Liver (tissue), 9 donors: ENCODE data around the gene ECHS1. TPM values are rescaled to one million over a fixed set of nuclear protein-coding genes. Genes with fewer than 3 reads are reported as not detected.

Experiments used
- DNase-seq: peaks from one replicate; pipeline ENCODE4 v3.0.0-alpha.2; 2017; ENCODE audit warnings: low spot score
- H3K27ac ChIP-seq, 2 donors: one replicate each; pipeline ENCODE4 v1.7.0; 2013; ENCODE audit warnings: inconsistent platforms in 2 of 2, low read length in 2 of 2, control low read depth in 1 of 2, low read depth in 1 of 2, mild to moderate bottlenecking in 1 of 2
- H3K27me3 ChIP-seq, 4 donors: one replicate each; pipeline versions ENCODE4 v1.6.1 to v1.7.0; 2013; ENCODE audit warnings: low read length in 3 of 4, inconsistent platforms in 1 of 4, mild to moderate bottlenecking in 1 of 4, moderate library complexity in 1 of 4; ENCODE audit not compliant: control insufficient read depth in 4 of 4, insufficient read depth in 4 of 4
- H3K36me3 ChIP-seq, 4 donors: one replicate each; pipeline versions ENCODE4 v1.6.1 to v1.7.0; 2013; ENCODE audit warnings: low read length in 3 of 4, mild to moderate bottlenecking in 3 of 4, low read depth in 1 of 4, moderate library complexity in 1 of 4; ENCODE audit not compliant: control insufficient read depth in 4 of 4, insufficient read depth in 3 of 4
- H3K4me1 ChIP-seq, 4 donors: one replicate each; pipeline versions ENCODE4 v1.6.1 to v1.7.0; 2013; ENCODE audit warnings: low read length in 3 of 4, mild to moderate bottlenecking in 3 of 4, moderate library complexity in 1 of 4; ENCODE audit not compliant: control insufficient read depth in 4 of 4, insufficient read depth in 4 of 4
- H3K4me3 ChIP-seq, 3 donors: one replicate each; pipeline versions ENCODE4 v1.6.1 to v1.7.0; 2013; ENCODE audit warnings: low read length in 3 of 3, control low read depth in 1 of 3, low read depth in 1 of 3, mild to moderate bottlenecking in 1 of 3
- H3K9ac ChIP-seq, 2 donors: one replicate each; pipeline ENCODE4 v1.7.0; 2013; ENCODE audit warnings: low read length in 2 of 2, mild to moderate bottlenecking in 2 of 2, moderate library complexity in 2 of 2, control low read depth in 1 of 2, low read depth in 1 of 2
- H3K9me3 ChIP-seq, 4 donors: one replicate each; pipeline versions ENCODE4 v1.6.1 to v1.7.0; 2013; ENCODE audit warnings: low read length in 3 of 4; ENCODE audit not compliant: control insufficient read depth in 4 of 4
- ATF3 ChIP-seq: IDR thresholded peaks from 2 replicates; pipeline ENCODE4 v1.6.1; 2016; ENCODE audit warnings: antibody characterized with exemption
- FOXA1 ChIP-seq: IDR thresholded peaks from 2 replicates; pipeline ENCODE4 v1.6.1; 2016; ENCODE audit warnings: antibody characterized with exemption
- FOXA2 ChIP-seq: IDR thresholded peaks from 2 replicates; pipeline ENCODE4 v1.6.1; 2016; ENCODE audit warnings: antibody characterized with exemption
- GABPA ChIP-seq, 2 donors: IDR thresholded peaks in 1 of 2; conservative IDR thresholded peaks in 1 of 2; 2 replicates each; pipeline ENCODE4 v1.6.1; 2016; ENCODE audit warnings: antibody characterized with exemption in 2 of 2, mild to moderate bottlenecking in 1 of 2, moderate library complexity in 1 of 2
- HNF4A ChIP-seq, 2 donors: conservative IDR thresholded peaks; 2 replicates each; pipeline ENCODE4 v1.6.1; 2016; ENCODE audit warnings: antibody characterized with exemption in 2 of 2, mild to moderate bottlenecking in 2 of 2
- HNF4G ChIP-seq: IDR thresholded peaks from 2 replicates; pipeline ENCODE4 v1.6.1; 2016; ENCODE audit warnings: antibody characterized with exemption
- MAX ChIP-seq: IDR thresholded peaks from 2 replicates; pipeline ENCODE4 v1.6.1; 2016; ENCODE audit warnings: antibody characterized with exemption
- NR2F2 ChIP-seq: IDR thresholded peaks from 2 replicates; pipeline ENCODE4 v1.6.1; 2016; ENCODE audit warnings: antibody characterized with exemption
- RAD21 ChIP-seq, 2 donors: IDR thresholded peaks; 2 replicates each; pipeline ENCODE4 v1.6.1; 2016; ENCODE audit warnings: antibody characterized with exemption in 2 of 2, mild to moderate bottlenecking in 2 of 2
- REST ChIP-seq: IDR thresholded peaks from 2 replicates; pipeline ENCODE4 v1.6.1; 2016; ENCODE audit warnings: antibody characterized with exemption, mild to moderate bottlenecking
- RXRA ChIP-seq, 2 donors: IDR thresholded peaks; 2 replicates each; pipeline ENCODE4 v1.6.1; 2017 to 2018; ENCODE audit warnings: antibody characterized with exemption in 2 of 2, mild to moderate bottlenecking in 1 of 2
- SP1 ChIP-seq: IDR thresholded peaks from 2 replicates; pipeline ENCODE4 v1.6.1; 2018; ENCODE audit warnings: antibody characterized with exemption, mild to moderate bottlenecking
- TAF1 ChIP-seq: conservative IDR thresholded peaks from 2 replicates; pipeline ENCODE4 v1.6.1; 2016; ENCODE audit warnings: antibody characterized with exemption, mild to moderate bottlenecking
- YY1 ChIP-seq: IDR thresholded peaks from 2 replicates; pipeline ENCODE4 v1.6.1; 2016; ENCODE audit warnings: antibody characterized with exemption, mild to moderate bottlenecking
- ZBTB33 ChIP-seq: IDR thresholded peaks from 2 replicates; pipeline ENCODE4 v1.6.1; 2016; ENCODE audit warnings: antibody characterized with exemption
- WGBS: extraction: QIAGEN DNeasy Blood & Tissue Kit; methylation state at CpG from one replicate; pipeline ENCODE4 v1.1.7; 2013; 5-methylcytosine and 5-hydroxymethylcytosine counted together
- polyA plus RNA-seq, 2 donors: library from polyadenylated mRNA; stranded (reverse) in 1 of 2; unstranded in 1 of 2; fragments of 200-250 nt in 1 of 2; fragments of >200 nt in 1 of 2; fragmentation: Nextera tagmentation in 1 of 2; extraction: Ambion mirVana in 1 of 2; gene quantifications; one replicate each; pipeline versions ENCODE4 v1.2.1 to v1.2.3, GENCODE V29; 2013 to 2015
- total RNA-seq, 2 donors: library from RNA; depleted of rRNA; stranded (reverse); fragments of >200 nt; gene quantifications; one replicate each; pipeline ENCODE4 v1.2.3, GENCODE V29; 2014
- donor health status: healthy.
- donor health status: healthy.
- donor health status: healthy.
- donor health status: healthy.
- donor health status: healthy.

Gene ECHS1
- total and polyA plus RNA-seq, 4 donors, result 41.5 to 849 (median 354) TPM

- WGBS, result 90% methylated on average over 12 of the region's 12 CpGs
Measured at GRCh38 chr10:133375357-133376115, 2.4 kb upstream of the ECHS1 start.

GRCh38 chr10:133372507-133372906 is 647 bp downstream of the ECHS1 start:
- 22% methylated on average over 20 of the region's 20 CpGs for WGBS
- H3K27ac ChIP-seq, result peak overlapping the region in 1 of 2 donors; percentile 6
- H3K36me3 ChIP-seq, result peaks cover 15 to 25% (median 22%) of the 10 kb centered on the region in 4 donors
- no peaks in the 10 kb centered on the region for H3K27me3 ChIP-seq
- H3K4me3 ChIP-seq, result peak overlapping the region; percentile 42 to 92 (median 70)
- H3K9ac ChIP-seq, result peak overlapping the region in 1 of 2 donors; percentile 19
- no peaks in the 10 kb centered on the region for H3K9me3 ChIP-seq
- no peak for DNase-seq
- H3K4me1 ChIP-seq, result peaks cover 10 to 54% (median 34%) of the 10 kb centered on the region in 4 donors
- no peak for TF ChIP-seq YY1
- no peak for TF ChIP-seq GABPA (IDR thresholded peaks at IDR 0.05 in 1 of 2, conservative IDR thresholded peaks at IDR 0.05 in 1 of 2)
- TF ChIP-seq ATF3, result no peak
- TF ChIP-seq RXRA (IDR thresholded peaks at IDR 0.05), result no peak
- TF ChIP-seq HNF4G, result no peak
- TF ChIP-seq SP1, result no peak
- no peak for TF ChIP-seq FOXA2
- TF ChIP-seq ZBTB33, result no peak
- TF ChIP-seq HNF4A (conservative IDR thresholded peaks at IDR 0.05), result no peak
- TF ChIP-seq MAX, result no peak
- TF ChIP-seq TAF1, result no peak
- TF ChIP-seq REST, result no peak
- TF ChIP-seq FOXA1, result no peak
- TF ChIP-seq NR2F2, result no peak

More at GRCh38 chr10:133375357-133376115, 2.4 kb upstream of the ECHS1 start:
- H3K27ac ChIP-seq, result no peak overlapping the region
- H3K9me3 ChIP-seq, result no peaks in the 10 kb centered on the region
- no peak overlapping the region for H3K4me3 ChIP-seq
- peaks cover 21 to 66% (median 40%) of the 10 kb centered on the region in 4 donors for H3K4me1 ChIP-seq
- peaks cover 0 to 2% (median 2%) of the 10 kb centered on the region in 4 donors for H3K36me3 ChIP-seq
- no peaks in the 10 kb centered on the region for H3K27me3 ChIP-seq
- DNase-seq, result no peak
- TF ChIP-seq GABPA (IDR thresholded peaks at IDR 0.05 in 1 of 2, conservative IDR thresholded peaks at IDR 0.05 in 1 of 2), result no peak
- no peak for TF ChIP-seq RAD21 (IDR thresholded peaks at IDR 0.05)
- no peak for TF ChIP-seq REST
- no peak for TF ChIP-seq HNF4A (conservative IDR thresholded peaks at IDR 0.05)
- no peak overlapping the region for H3K9ac ChIP-seq
